Mammary epithelial cell (primary cell): Measurements from ENCODE around the gene MMP3.

Experiments
- CTCF ChIP-seq, 2 donors: IDR thresholded peaks in 1 of 2; conservative IDR thresholded peaks in 1 of 2; 2 replicates each; pipeline ENCODE4 v1.5.1; 2011 to 2012; ENCODE audit warnings: inconsistent platforms in 2 of 2, low read length in 2 of 2, mild to moderate bottlenecking in 2 of 2, control low read depth in 1 of 2, low read depth in 1 of 2; ENCODE audit not compliant: insufficient read depth in 1 of 2; ENCODE audit errors: extremely low read depth in 1 of 2
- EZH2 ChIP-seq: IDR thresholded peaks from 2 replicates; pipeline ENCODE4 v1.6.1; 2012; ENCODE audit warnings: low read length, inconsistent platforms, borderline replicate concordance

GRCh38 chr11:102849311-102849710 lies 5.9 kb upstream of the MMP3 start:
- TF ChIP-seq CTCF (conservative IDR thresholded peaks at IDR 0.05 in 1 of 2, IDR thresholded peaks at IDR 0.05 in 1 of 2; ENCODE audit: extremely low read depth in 1 of 2, insufficient read depth in 1 of 2, low read depth in 1 of 2, low read length in 2 of 2) (no peak), EZH2 (no peak)
